Measurements from ENCODE around the gene UTS2B.

Gene UTS2B

GRCh38 chr3:191338177-191338488 lies 7.8 kb upstream of the UTS2B start:
- no peak for TF ChIP-seq CTCF (IDR thresholded peaks at IDR 0.05; ENCODE audit: insufficient read depth, low read depth, low read length, missing control alignments)
- peak overlapping the region; percentile 39 for H3K4me3 ChIP-seq (ENCODE audit: low read depth, low read length)
- DNase-seq (ENCODE audit: low read depth) = no peak

- TF ChIP-seq CTCF (IDR thresholded peaks at IDR 0.05; ENCODE audit: insufficient read depth, low read depth, low read length, missing control alignments) = no peak
- H3K4me3 ChIP-seq (ENCODE audit: low read depth, low read length) = peak overlapping the region; percentile 39
- peak; percentile 58 for DNase-seq (ENCODE audit: low read depth)
Observed at GRCh38 chr3:191336833-191337232, 6.5 kb upstream of the UTS2B start.

GRCh38 chr3:191334346-191334893 lies 4.1 kb upstream of the UTS2B start:
- DNase-seq (ENCODE audit: low read depth) = no peak
- no peak for TF ChIP-seq CTCF (IDR thresholded peaks at IDR 0.05; ENCODE audit: insufficient read depth, low read depth, low read length, missing control alignments)
- H3K4me3 ChIP-seq (ENCODE audit: low read depth, low read length) = peak overlapping the region; percentile 46

- TF ChIP-seq CTCF (IDR thresholded peaks at IDR 0.05; ENCODE audit: insufficient read depth, low read depth, low read length, missing control alignments) = no peak
- DNase-seq (ENCODE audit: low read depth) = no peak
- H3K4me3 ChIP-seq (ENCODE audit: low read depth, low read length) = peak overlapping the region; percentile 87
Observed at GRCh38 chr3:191333298-191333880, 3.1 kb upstream of the UTS2B start.

- TF ChIP-seq CTCF (IDR thresholded peaks at IDR 0.05; ENCODE audit: insufficient read depth, low read depth, low read length, missing control alignments) = no peak
- no peak for DNase-seq (ENCODE audit: low read depth)
- H3K4me3 ChIP-seq (ENCODE audit: low read depth, low read length) = peak overlapping the region; percentile 87
Observed at GRCh38 chr3:191331388-191331787, 1.1 kb upstream of the UTS2B start.

GRCh38 chr3:191330530-191331048 lies 263 bp upstream of the UTS2B start:
- no peak for TF ChIP-seq CTCF (IDR thresholded peaks at IDR 0.05; ENCODE audit: insufficient read depth, low read depth, low read length, missing control alignments)
- no peak for DNase-seq (ENCODE audit: low read depth)

More at GRCh38 chr3:191330530-191331048, 263 bp upstream of the UTS2B start:
- peak overlapping the region; percentile 87 for H3K4me3 ChIP-seq (ENCODE audit: low read depth, low read length)
